ENCODE measurements around the gene TTC12. TPM values are rescaled to one million over a fixed set of nuclear protein-coding genes. Genes with fewer than 3 reads are reported as not detected.

TTC12 gene
- total and polyA plus RNA-seq, 2 donors (not counting 3 experiments of a cell fraction or from before 2014, with no cell fraction given) = 2.2 to 2.9 TPM

DNA sequence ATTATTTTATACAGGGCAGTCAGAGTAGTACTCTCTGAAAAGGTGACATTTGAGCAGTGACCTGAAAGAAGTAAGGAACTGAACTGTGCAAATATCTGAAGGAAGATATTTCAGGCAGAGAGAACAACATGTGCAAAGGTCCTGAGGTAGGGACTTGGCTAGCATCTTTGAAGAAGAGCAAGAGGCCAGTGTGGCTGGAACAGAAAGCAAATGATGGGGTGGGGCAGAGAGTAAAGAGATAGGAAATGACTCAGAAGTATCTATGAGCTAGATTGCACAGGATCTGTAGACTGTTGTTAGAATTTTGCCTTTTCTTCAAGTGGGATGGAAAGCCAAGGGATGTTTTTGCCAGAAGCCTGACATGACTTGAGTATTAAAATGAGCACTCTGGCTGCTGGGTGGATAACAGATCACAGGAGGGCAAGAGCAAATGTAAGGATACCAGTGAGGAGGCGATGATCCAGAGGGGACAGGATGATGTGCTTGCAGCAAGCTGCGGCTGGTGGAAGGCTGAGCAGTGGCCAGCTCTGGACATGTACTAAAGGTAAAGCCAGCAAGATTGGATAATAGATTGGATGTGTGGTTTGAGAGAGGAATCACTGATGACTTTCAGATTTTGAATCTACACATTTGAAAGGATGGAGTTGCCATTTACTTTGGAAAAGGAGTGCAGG lies 33.2 kb upstream of the TTC12 start:
- Histone ChIP-seq H3K9me3 (replicated peaks; ENCODE audit: control insufficient read depth, insufficient read depth, low read length) (no peaks in the 10 kb centered on the region), H3K9ac (replicated peaks; ENCODE audit: extremely low read depth, insufficient read depth, low read length) (no peak overlapping the region), H3K79me2 (ENCODE audit: control insufficient read depth, insufficient read depth, low read length) (no peaks in the 10 kb centered on the region), H3K36me3 (ENCODE audit: control insufficient read depth in 2 of 2, extremely low read depth in 1 of 2, insufficient read depth in 2 of 2, low read length in 2 of 2) (no peaks in the 10 kb centered on the region), H3K4me2 (ENCODE audit: insufficient read depth, low read length) (no peak overlapping the region), H4K20me1 (replicated peaks; ENCODE audit: control insufficient read depth, extremely low read depth, insufficient read depth, low read length) (no peaks in the 10 kb centered on the region), H3K4me1 (ENCODE audit: control insufficient read depth, extremely low read depth, insufficient read depth, low read length) (no peaks in the 10 kb centered on the region), H3K4me3 (replicated peaks in 1 of 3; ENCODE audit: insufficient read depth in 1 of 3, low read depth in 1 of 3, low read length in 3 of 3) (no peak overlapping the region), H3K27ac (ENCODE audit: insufficient read depth, low read depth, low read length) (no peak overlapping the region), H3K27me3 (ENCODE audit: control insufficient read depth in 2 of 2, insufficient read depth in 2 of 2, low read length in 2 of 2) (no peaks in the 10 kb centered on the region), H3K9me1 (replicated peaks; ENCODE audit: control insufficient read depth, extremely low read depth, insufficient read depth, low read length) (no peaks in the 10 kb centered on the region), H2AFZ (ENCODE audit: low read depth, low read length) (no peak overlapping the region)
- intact Hi-C loops (cut with micrococcal nuclease) (no loop called here), dilution Hi-C loops (cut with MboI; ENCODE audit: extremely low pct_ligation_motif_present, low sequenced_read_pairs) (no loop called here)
- DNase-seq (ENCODE audit: low read depth, low spot score) (no peak), FAIRE-seq (no peak)
- POLR2A ChIA-PET = no interaction called here
- BruUV-seq (replicated peaks) = no TSS peak
- CTCF ChIA-PET = interaction anchor here (2.3 kb wide), 1 partner anchor 693 kb away, joined by 10 read pairs; no protein-coding TSS in a partner anchor
- TF ChIP-seq MYC (IDR thresholded peaks at IDR 0.05; ENCODE audit: low read depth, low read length) (no peak), POLR2A (IDR thresholded peaks at IDR 0.05; ENCODE audit: low read depth, low read length) (no peak), FOS (IDR thresholded peaks at IDR 0.05; ENCODE audit: borderline replicate concordance, insufficient read depth, low read length) (no peak), GATA2 (IDR thresholded peaks at IDR 0.05; ENCODE audit: insufficient read depth, insufficient read length, low read depth, low read length) (no peak), POLR2AphosphoS5 (IDR thresholded peaks at IDR 0.05; ENCODE audit: insufficient read depth, low read depth, low read length) (no peak), EZH2 (IDR thresholded peaks at IDR 0.05; ENCODE audit: borderline replicate concordance, low read depth, low read length, severe bottlenecking) (no peak), JUN (IDR thresholded peaks at IDR 0.05; ENCODE audit: borderline replicate concordance, insufficient read depth, insufficient read length, low read depth) (no peak)
- TF ChIP-seq, protein P1, sequence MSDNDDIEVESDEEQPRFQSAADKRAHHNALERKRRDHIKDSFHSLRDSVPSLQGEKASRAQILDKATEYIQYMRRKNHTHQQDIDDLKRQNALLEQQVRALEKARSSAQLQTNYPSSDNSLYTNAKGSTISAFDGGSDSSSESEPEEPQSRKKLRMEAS (IDR thresholded peaks at IDR 0.05; ENCODE audit: insufficient read depth, insufficient read length) = no peak
- TF ChIP-seq, protein P2, sequence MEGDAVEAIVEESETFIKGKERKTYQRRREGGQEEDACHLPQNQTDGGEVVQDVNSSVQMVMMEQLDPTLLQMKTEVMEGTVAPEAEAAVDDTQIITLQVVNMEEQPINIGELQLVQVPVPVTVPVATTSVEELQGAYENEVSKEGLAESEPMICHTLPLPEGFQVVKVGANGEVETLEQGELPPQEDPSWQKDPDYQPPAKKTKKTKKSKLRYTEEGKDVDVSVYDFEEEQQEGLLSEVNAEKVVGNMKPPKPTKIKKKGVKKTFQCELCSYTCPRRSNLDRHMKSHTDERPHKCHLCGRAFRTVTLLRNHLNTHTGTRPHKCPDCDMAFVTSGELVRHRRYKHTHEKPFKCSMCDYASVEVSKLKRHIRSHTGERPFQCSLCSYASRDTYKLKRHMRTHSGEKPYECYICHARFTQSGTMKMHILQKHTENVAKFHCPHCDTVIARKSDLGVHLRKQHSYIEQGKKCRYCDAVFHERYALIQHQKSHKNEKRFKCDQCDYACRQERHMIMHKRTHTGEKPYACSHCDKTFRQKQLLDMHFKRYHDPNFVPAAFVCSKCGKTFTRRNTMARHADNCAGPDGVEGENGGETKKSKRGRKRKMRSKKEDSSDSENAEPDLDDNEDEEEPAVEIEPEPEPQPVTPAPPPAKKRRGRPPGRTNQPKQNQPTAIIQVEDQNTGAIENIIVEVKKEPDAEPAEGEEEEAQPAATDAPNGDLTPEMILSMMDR (IDR thresholded peaks at IDR 0.05; ENCODE audit: extremely low read depth in 1 of 2, insufficient read depth in 1 of 2, low read depth in 1 of 2, low read length in 2 of 2) = no peak
